Smooth muscle cell (in vitro differentiated cells): ENCODE measurements around the gene PRKCA. TPM values are rescaled to one million over a fixed set of nuclear protein-coding genes. Genes with fewer than 3 reads are reported as not detected.

Source experiments
- DNase-seq: peaks from one replicate; lab custom pipeline; 2025; ENCODE audit not compliant: unreplicated experiment; lab: John Stamatoyannopoulos, UW
- H2AFZ ChIP-seq: fragments of 200-600 bp; sonication (generic); 2 replicates; pipeline ENCODE4 v1.6.0; 2016; ENCODE audit warnings: antibody characterized with exemption, low read depth, mild to moderate bottlenecking
- H3F3A ChIP-seq: fragments of 200-600 bp; sonication (generic); 2 replicates; pipeline ENCODE4 v1.6.0; 2017; ENCODE audit warnings: antibody characterized with exemption, low read depth
- H3K27ac ChIP-seq: fragments of 200-600 bp; sonication (generic); 2 replicates; pipeline ENCODE4 v1.5.1; 2016; ENCODE audit warnings: low read depth, mild to moderate bottlenecking
- H3K27me3 ChIP-seq: fragments of 200-600 bp; sonication (generic); 2 replicates; pipeline ENCODE4 v1.6.1; 2016; ENCODE audit warnings: low read depth, mild to moderate bottlenecking
- H3K36me3 ChIP-seq: fragments of 200-600 bp; sonication (generic); 2 replicates; pipeline ENCODE4 v1.5.1; 2016; ENCODE audit warnings: low read depth
- H3K4me1 ChIP-seq: fragments of 200-600 bp; sonication (generic); 2 replicates; pipeline ENCODE4 v1.5.1; 2016; ENCODE audit warnings: low read depth
- H3K4me2 ChIP-seq: fragments of 200-600 bp; sonication (generic); 2 replicates; pipeline ENCODE4 v1.6.0; 2016; ENCODE audit warnings: mild to moderate bottlenecking
- H3K4me3 ChIP-seq: fragments of 200-600 bp; sonication (generic); 2 replicates; pipeline ENCODE4 v1.5.1; 2016; ENCODE audit warnings: mild to moderate bottlenecking
- H3K79me2 ChIP-seq: fragments of 200-600 bp; sonication (generic); 2 replicates; pipeline ENCODE4 v1.6.0; 2016; ENCODE audit warnings: low read depth, mild to moderate bottlenecking
- H3K9ac ChIP-seq: fragments of 200-600 bp; sonication (generic); 2 replicates; pipeline ENCODE4 v1.6.0; 2016; ENCODE audit warnings: low read depth
- H3K9me3 ChIP-seq: fragments of 200-600 bp; sonication (generic); replicated peaks from 2 replicates; pipeline ENCODE4 v1.5.1; 2016; ENCODE audit warnings: low read depth
- H4K20me1 ChIP-seq: fragments of 200-600 bp; sonication (generic); 2 replicates; pipeline ENCODE4 v1.6.0; 2016; ENCODE audit warnings: low read depth
- CTCF ChIP-seq: fragments of 200-600 bp; sonication (generic); IDR thresholded peaks from 2 replicates; pipeline ENCODE4 v1.5.1; 2017; ENCODE audit warnings: borderline replicate concordance, mild to moderate bottlenecking, antibody characterized with exemption; ENCODE audit not compliant: insufficient read depth, poor library complexity, severe bottlenecking
- WGBS: methylation state at CpG from one replicate; pipeline ENCODE4 v1.1.7; 2016; ENCODE audit warnings: low lambda C conversion rate; 5-methylcytosine and 5-hydroxymethylcytosine counted together
- polyA plus RNA-seq: library from polyadenylated mRNA; unstranded; fragments of >200 nt; fragmentation: Nextera tagmentation; extraction: Ambion mirVana; gene quantifications from 2 replicates; pipeline ENCODE4 v1.2.1, GENCODE V29; 2016
- total RNA-seq: library from RNA; depleted of rRNA; stranded (reverse); fragments of >200 nt; gene quantifications from 2 replicates; pipeline ENCODE4 v1.2.3, GENCODE V29; 2014

The PRKCA gene
- total and polyA plus RNA-seq, 2 experiments from 2014 or later, result 0.78 to 7.1 TPM

- Histone ChIP-seq H3K9me3 (no peaks in the 10 kb centered on the region), H3K27ac (no peak overlapping the region), H2AFZ (no peak overlapping the region), H3K4me2 (no peak overlapping the region), H3K4me3 (no peak overlapping the region), H3K36me3 (no peaks in the 10 kb centered on the region), H4K20me1 (no peaks in the 10 kb centered on the region), H3F3A (no peaks in the 10 kb centered on the region), H3K79me2 (no peaks in the 10 kb centered on the region), H3K4me1 (no peaks in the 10 kb centered on the region), H3K9ac (no peak overlapping the region), H3K27me3 (no peaks in the 10 kb centered on the region)
- TF ChIP-seq CTCF, result no peak
- WGBS, result 91% methylated on average over 7 of the region's 7 CpGs
- no peak for DNase-seq
Measured at GRCh38 chr17:66647391-66647983, 345.1 kb downstream of the PRKCA start.

DNA sequence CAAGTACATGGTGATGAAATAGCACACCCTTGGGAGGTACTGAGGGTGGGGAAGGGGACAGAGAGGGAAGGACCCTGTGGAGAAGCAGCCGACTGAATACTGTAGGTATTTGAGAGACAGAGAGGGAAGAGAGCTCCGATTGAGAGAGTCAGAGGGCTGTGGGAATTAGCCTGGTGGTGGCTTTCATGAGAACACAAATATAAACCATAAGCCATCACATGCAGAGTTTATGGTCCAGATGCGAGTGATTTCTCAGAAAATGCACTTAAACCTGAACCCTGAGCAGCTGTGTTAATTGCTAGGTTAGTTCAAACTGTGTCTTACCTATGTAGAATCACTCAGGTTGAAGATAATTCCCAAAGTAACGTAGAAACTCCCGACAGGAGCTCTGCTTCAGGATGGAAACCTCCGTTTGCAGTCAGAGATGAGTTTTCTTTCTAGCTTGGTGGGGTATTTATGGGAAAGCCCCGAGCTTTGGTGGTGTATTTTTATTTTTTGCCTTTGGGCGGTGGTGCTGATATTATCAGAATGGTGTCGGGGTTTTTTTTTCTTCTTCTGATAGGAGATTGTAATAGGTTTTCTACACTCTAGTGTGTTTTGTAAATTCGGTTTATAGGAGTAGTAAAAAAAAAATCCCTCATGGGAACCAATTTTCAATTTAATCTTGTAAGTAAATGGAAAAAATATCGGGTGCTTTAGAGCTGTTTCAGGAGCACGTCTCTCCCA lies 347.6 kb downstream of the PRKCA start:
- 93% methylated on average over 12 of the region's 12 CpGs for WGBS
- DNase-seq, result no peak
- Histone ChIP-seq H3K79me2 (no peaks in the 10 kb centered on the region), H3K36me3 (no peaks in the 10 kb centered on the region), H3K27me3 (no peaks in the 10 kb centered on the region), H2AFZ (no peak overlapping the region), H3K4me2 (no peak overlapping the region), H3K4me1 (no peaks in the 10 kb centered on the region), H3K4me3 (no peak overlapping the region), H3F3A (no peaks in the 10 kb centered on the region), H3K9me3 (no peaks in the 10 kb centered on the region), H3K9ac (no peak overlapping the region), H3K27ac (no peak overlapping the region), H4K20me1 (no peaks in the 10 kb centered on the region)
- TF ChIP-seq CTCF, result no peak

- Histone ChIP-seq H3K27me3 (no peaks in the 10 kb centered on the region), H2AFZ (no peak overlapping the region), H4K20me1 (no peaks in the 10 kb centered on the region), H3F3A (peaks cover 5% of the 10 kb centered on the region), H3K9ac (no peak overlapping the region), H3K36me3 (no peaks in the 10 kb centered on the region), H3K4me3 (no peak overlapping the region), H3K27ac (no peak overlapping the region), H3K4me2 (no peak overlapping the region), H3K79me2 (no peaks in the 10 kb centered on the region), H3K9me3 (no peaks in the 10 kb centered on the region), H3K4me1 (no peaks in the 10 kb centered on the region)
- no peak for DNase-seq
- WGBS, result 79% methylated on average over 5 of the region's 5 CpGs
- TF ChIP-seq CTCF, result no peak
Measured at GRCh38 chr17:66650544-66650877, 348.1 kb downstream of the PRKCA start.

DNA sequence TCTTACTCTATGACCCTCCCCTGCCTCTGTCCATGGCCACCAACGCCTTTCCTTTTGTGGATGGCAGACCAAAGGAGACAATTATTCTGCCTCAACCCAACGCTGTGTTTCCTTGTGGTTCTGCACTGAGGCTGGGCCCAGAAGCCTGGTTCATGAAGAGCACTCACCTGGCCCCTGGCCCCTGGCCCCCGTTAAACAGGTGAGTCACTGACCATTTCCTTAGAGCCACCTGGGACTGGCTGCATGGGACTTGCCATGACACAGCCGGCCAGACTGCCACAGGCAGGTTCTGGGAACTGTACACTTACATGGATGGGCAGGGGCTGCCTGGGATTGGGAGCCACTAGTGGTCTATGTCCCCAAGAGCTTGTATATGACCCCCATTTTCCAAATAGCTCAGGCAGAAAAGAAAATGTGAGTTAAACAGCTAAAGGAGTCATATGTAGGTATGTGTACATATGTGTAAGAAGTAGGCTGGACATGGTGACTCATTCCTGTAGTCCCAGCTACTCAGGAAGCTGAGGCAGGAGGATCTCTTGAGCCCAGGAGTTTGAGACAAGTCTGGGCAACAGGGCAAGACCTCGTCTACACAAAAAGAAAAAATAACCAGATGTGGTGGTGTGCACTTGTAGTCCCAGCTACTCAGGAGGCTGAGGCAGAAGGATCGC lies 350.6 kb downstream of the PRKCA start:
- Histone ChIP-seq H3K36me3 (no peaks in the 10 kb centered on the region), H3K27ac (no peak overlapping the region), H3K4me3 (no peak overlapping the region), H3K9me3 (no peaks in the 10 kb centered on the region), H4K20me1 (no peaks in the 10 kb centered on the region), H3K27me3 (no peaks in the 10 kb centered on the region), H3K9ac (no peak overlapping the region), H2AFZ (no peak overlapping the region), H3F3A (peaks cover 11% of the 10 kb centered on the region), H3K4me1 (peaks cover 6% of the 10 kb centered on the region), H3K79me2 (no peaks in the 10 kb centered on the region), H3K4me2 (no peak overlapping the region)
- DNase-seq, result no peak
- no peak for TF ChIP-seq CTCF
- 82% methylated on average over 6 of the region's 6 CpGs for WGBS
